ENCODE data around the gene CPLX3. TPM values are rescaled to one million over a fixed set of nuclear protein-coding genes. Genes with fewer than 3 reads are reported as not detected.

The CPLX3 gene
- polyA plus RNA-seq, 1 donor from 2014 or later, result 0.27 TPM

DNA sequence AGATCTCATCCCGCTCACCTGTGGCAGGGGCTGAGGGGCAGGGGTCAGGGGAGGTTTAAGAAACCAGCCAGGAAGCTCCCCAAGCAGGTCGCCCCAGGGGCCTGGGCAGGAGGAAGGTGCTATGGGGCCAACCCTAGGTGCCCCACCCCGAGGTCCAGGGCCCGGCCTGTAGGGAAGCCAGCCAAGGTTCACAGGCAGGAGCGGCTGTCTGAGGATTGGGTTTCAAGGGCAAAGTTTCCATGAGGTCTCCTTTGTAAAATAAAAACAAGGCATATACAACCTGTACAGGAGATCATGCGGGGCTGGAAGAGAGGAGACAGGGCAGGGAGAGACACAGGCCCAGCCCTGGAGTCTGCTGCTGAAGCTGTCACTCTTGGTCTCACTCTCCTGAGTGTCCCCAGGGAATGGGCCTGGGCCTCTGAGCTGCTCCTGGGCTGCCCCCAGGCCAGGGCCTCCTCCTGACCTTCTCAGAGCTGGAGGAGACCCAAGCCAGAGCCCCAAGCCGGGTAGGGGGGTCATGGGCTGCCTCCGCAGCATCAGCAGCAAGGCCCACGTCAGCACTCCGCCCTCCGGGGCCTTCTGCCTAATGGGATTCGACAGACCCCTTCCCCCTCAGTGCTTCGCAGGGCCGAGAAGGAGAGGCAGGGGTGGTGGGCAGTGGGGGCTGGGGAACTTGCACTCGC, 5.5 kb downstream of the CPLX3 start:
- Histone ChIP-seq H3K36me3 (ENCODE audit: insufficient read depth, low read length) (no peaks in the 10 kb centered on the region), H3K4me3 (ENCODE audit: low read length) (no peak overlapping the region), H3F3A (ENCODE audit: insufficient read depth, low read length, poor library complexity, severe bottlenecking) (no peaks in the 10 kb centered on the region), H3K79me2 (replicated peaks; ENCODE audit: insufficient read depth, low read length) (no peaks in the 10 kb centered on the region), H3K9ac (ENCODE audit: low read length) (no peak overlapping the region), H4K20me1 (ENCODE audit: insufficient read depth) (no peaks in the 10 kb centered on the region), H3K27ac (ENCODE audit: low read length) (no peak overlapping the region), H3K27me3 (ENCODE audit: insufficient read depth, low read depth, low read length) (peaks cover 21% of the 10 kb centered on the region), H3K9me2 (ENCODE audit: insufficient read depth, low read length) (no peaks in the 10 kb centered on the region), H2AFZ (ENCODE audit: low read depth, low read length) (no peak overlapping the region), H3K9me3 (ENCODE audit: low read length) (no peaks in the 10 kb centered on the region), H3K4me2 (ENCODE audit: low read length) (no peak overlapping the region)
- no peak for TF ChIP-seq EZH2 (IDR thresholded peaks at IDR 0.05; ENCODE audit: borderline replicate concordance, insufficient read depth, low read length, poor library complexity, severe bottlenecking)
- TF ChIP-seq RAD21 (conservative IDR thresholded peaks at IDR 0.05), result no peak
- TF ChIP-seq TAF1 (IDR thresholded peaks at IDR 0.05; ENCODE audit: low read depth), result no peak
- TF ChIP-seq REST (IDR thresholded peaks at IDR 0.05; ENCODE audit: borderline replicate concordance), result no peak
- no peak for TF ChIP-seq MXI1 (conservative IDR thresholded peaks at IDR 0.05; ENCODE audit: poor library complexity, severe bottlenecking)
- no peak for TF ChIP-seq EP300 (conservative IDR thresholded peaks at IDR 0.05; ENCODE audit: poor library complexity, severe bottlenecking)
- no peak for TF ChIP-seq POLR2AphosphoS5 (IDR thresholded peaks at IDR 0.05)
- no peak for TF ChIP-seq CTCF (IDR thresholded peaks at IDR 0.05; ENCODE audit: poor library complexity, severe bottlenecking)
- TF ChIP-seq SMC3 (conservative IDR thresholded peaks at IDR 0.05; ENCODE audit: poor library complexity), result no peak

GRCh38 chr15:74832826-74833225, 6.4 kb downstream of the CPLX3 start:
- Histone ChIP-seq H3K36me3 (ENCODE audit: insufficient read depth, low read length) (no peaks in the 10 kb centered on the region), H3K27ac (ENCODE audit: low read length) (no peak overlapping the region), H3K27me3 (ENCODE audit: insufficient read depth, low read depth, low read length) (peaks cover 12% of the 10 kb centered on the region), H2AFZ (ENCODE audit: low read depth, low read length) (no peak overlapping the region), H3K9me3 (ENCODE audit: low read length) (no peaks in the 10 kb centered on the region), H3K4me3 (ENCODE audit: low read length) (no peak overlapping the region), H4K20me1 (ENCODE audit: insufficient read depth) (no peaks in the 10 kb centered on the region), H3K9me2 (ENCODE audit: insufficient read depth, low read length) (no peaks in the 10 kb centered on the region), H3K79me2 (replicated peaks; ENCODE audit: insufficient read depth, low read length) (no peaks in the 10 kb centered on the region), H3K4me2 (ENCODE audit: low read length) (no peak overlapping the region), H3K9ac (ENCODE audit: low read length) (no peak overlapping the region), H3F3A (ENCODE audit: insufficient read depth, low read length, poor library complexity, severe bottlenecking) (no peaks in the 10 kb centered on the region)
- TF ChIP-seq EP300 (conservative IDR thresholded peaks at IDR 0.05; ENCODE audit: poor library complexity, severe bottlenecking), result no peak
- no peak for TF ChIP-seq RAD21 (conservative IDR thresholded peaks at IDR 0.05)
- TF ChIP-seq POLR2AphosphoS5 (IDR thresholded peaks at IDR 0.05), result no peak
- no peak for TF ChIP-seq REST (IDR thresholded peaks at IDR 0.05; ENCODE audit: borderline replicate concordance)
